ENCODE results near the gene LAPTM4A.

GRCh38 chr2:20095469-20095868 lies 44.0 kb upstream of the LAPTM4A start:
- TF ChIP-seq CTCF (IDR thresholded peaks at IDR 0.05 in 2 of 3, conservative IDR thresholded peaks at IDR 0.05 in 1 of 3; ENCODE audit: control insufficient read depth in 2 of 3, extremely low read depth in 1 of 3, insufficient read depth in 1 of 3, low read depth in 3 of 3, low read length in 3 of 3) = no peak
- no peak for TF ChIP-seq ZBED1 (IDR thresholded peaks at IDR 0.05; ENCODE audit: borderline replicate concordance)
- no peak for TF ChIP-seq SIN3A (IDR thresholded peaks at IDR 0.05; ENCODE audit: low read depth, low read length)
- TF ChIP-seq EED (IDR thresholded peaks at IDR 0.05; ENCODE audit: low read depth) = no peak
- TF ChIP-seq RAD51 (IDR thresholded peaks at IDR 0.05) = no peak
